Peyer's patch (tissue), 4 donors: ENCODE results near the gene EDIL3. TPM values are rescaled to one million over a fixed set of nuclear protein-coding genes. Genes with fewer than 3 reads are reported as not detected.
"Not testable (repeated sequence)": the region's sequence is repeated elsewhere in the genome, so short reads cannot be mapped to it uniquely, and the experiment has no call there.

ENCODE experiments used
- DNase-seq, 3 donors: peaks; one replicate each; pipeline ENCODE4 v3.0.0-alpha.2; 2017 to 2019
- H3K27ac ChIP-seq, 4 donors: fragments of 200-600 bp; sonication (generic); one replicate each; pipeline ENCODE4 v1.5.1; 2016 to 2019
- H3K27me3 ChIP-seq, 2 donors: fragments of 200-600 bp; sonication (generic); one replicate each; pipeline ENCODE4 v1.5.1; 2019
- H3K36me3 ChIP-seq, 3 donors: fragments of 200-600 bp; sonication (generic); one replicate each; pipeline ENCODE4 v1.5.1; 2016 to 2019
- H3K4me1 ChIP-seq, 4 donors: fragments of 200-600 bp; sonication (generic); one replicate each; pipeline ENCODE4 v1.5.1; 2016 to 2019
- H3K4me3 ChIP-seq, 4 donors: fragments of 200-600 bp; sonication (generic); 1 replicate in 3 of 4; 2 replicates in 1 of 4; pipeline ENCODE4 v1.5.1; 2016 to 2019; ENCODE audit warnings: mild to moderate bottlenecking in 1 of 4
- H3K9me3 ChIP-seq, 4 donors: fragments of 200-600 bp; sonication (generic); one replicate each; pipeline ENCODE4 v1.5.1; 2016 to 2019; ENCODE audit warnings: mild to moderate bottlenecking in 1 of 4
- CTCF ChIP-seq, 6 experiments: fragments of 450-650 bp in 4 of 6; fragments of 200-600 bp in 2 of 6; sonication (generic) in 1 of 6; IDR thresholded peaks; one replicate each; pipeline ENCODE4 v1.5.1; 2017 to 2019; ENCODE audit warnings: antibody characterized with exemption in 6 of 6, mild to moderate bottlenecking in 3 of 6, moderate library complexity in 1 of 6
- POLR2A ChIP-seq, 2 donors: fragments of 450-650 bp; IDR thresholded peaks; one replicate each; pipeline ENCODE4 v1.5.1; 2017; ENCODE audit warnings: antibody characterized with exemption in 2 of 2, mild to moderate bottlenecking in 2 of 2, moderate library complexity in 2 of 2
- total RNA-seq, 4 donors: library from RNA; depleted of rRNA; stranded (reverse); fragments of >200 nt; gene quantifications; one replicate each; pipeline ENCODE4 v1.1.0, GENCODE V29; 2016

Gene EDIL3
- total RNA-seq, 4 donors from 2014 or later = 6.0 to 18.2 (median 6.4) TPM

DNA sequence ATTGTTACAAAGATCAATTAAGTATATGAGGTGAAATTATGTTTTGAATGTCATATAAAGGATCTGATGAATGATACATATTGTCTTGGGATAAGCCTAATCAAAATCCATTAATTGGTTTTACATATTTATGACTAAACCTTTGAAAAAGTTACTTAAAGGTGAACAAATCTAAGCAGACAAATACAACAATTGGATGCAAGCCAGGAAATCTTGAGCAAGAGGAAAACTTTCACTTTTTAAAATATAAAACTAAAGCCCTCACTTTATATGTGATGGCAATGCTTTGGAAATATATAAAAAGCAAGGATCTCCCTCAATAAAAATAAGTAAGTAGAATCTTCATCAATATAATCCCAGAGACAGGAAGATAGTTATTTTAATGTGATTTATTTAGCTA lies 80.1 kb downstream of the EDIL3 start:
- no peaks in the 10 kb centered on the region for H3K4me1 ChIP-seq
- H3K9me3 ChIP-seq = no peaks in the 10 kb centered on the region
- H3K27me3 ChIP-seq = no peaks in the 10 kb centered on the region
- no peaks in the 10 kb centered on the region for H3K36me3 ChIP-seq
- TF ChIP-seq CTCF (IDR thresholded peaks at IDR 0.05) (no peak), POLR2A (IDR thresholded peaks at IDR 0.05) (no peak)
- H3K27ac ChIP-seq = no peak overlapping the region
- no peak for DNase-seq
- no peak overlapping the region for H3K4me3 ChIP-seq

- Histone ChIP-seq H3K9me3 (no peaks in the 10 kb centered on the region), H3K4me3 (no peak overlapping the region), H3K4me1 (no peaks in the 10 kb centered on the region), H3K27me3 (no peaks in the 10 kb centered on the region), H3K27ac (no peak overlapping the region), H3K36me3 (no peaks in the 10 kb centered on the region)
- no peak for DNase-seq
- TF ChIP-seq CTCF (IDR thresholded peaks at IDR 0.05) (no peak), POLR2A (IDR thresholded peaks at IDR 0.05) (no peak)
These were observed 81.4 kb downstream of the EDIL3 start for GRCh38 chr5:84303315-84303714.

GRCh38 chr5:84301535-84301934 lies 83.1 kb downstream of the EDIL3 start:
- H3K36me3 ChIP-seq = no peaks in the 10 kb centered on the region
- no peaks in the 10 kb centered on the region for H3K27me3 ChIP-seq
- no peak overlapping the region for H3K4me3 ChIP-seq
- H3K4me1 ChIP-seq = no peaks in the 10 kb centered on the region
- H3K27ac ChIP-seq = no peak overlapping the region
- no peaks in the 10 kb centered on the region for H3K9me3 ChIP-seq
- TF ChIP-seq POLR2A (IDR thresholded peaks at IDR 0.05) = no peak
- TF ChIP-seq CTCF (IDR thresholded peaks at IDR 0.05) = no peak
- no peak for DNase-seq

GRCh38 chr5:84299959-84300358 lies 84.7 kb downstream of the EDIL3 start:
- TF ChIP-seq CTCF (IDR thresholded peaks at IDR 0.05) (no peak), POLR2A (IDR thresholded peaks at IDR 0.05) (no peak)
- H3K4me3 ChIP-seq = no peak overlapping the region
- no peaks in the 10 kb centered on the region for H3K36me3 ChIP-seq
- no peak for DNase-seq
- H3K9me3 ChIP-seq = no peaks in the 10 kb centered on the region
- H3K27me3 ChIP-seq = no peaks in the 10 kb centered on the region
- H3K4me1 ChIP-seq = no peaks in the 10 kb centered on the region
- H3K27ac ChIP-seq = no peak overlapping the region

DNA sequence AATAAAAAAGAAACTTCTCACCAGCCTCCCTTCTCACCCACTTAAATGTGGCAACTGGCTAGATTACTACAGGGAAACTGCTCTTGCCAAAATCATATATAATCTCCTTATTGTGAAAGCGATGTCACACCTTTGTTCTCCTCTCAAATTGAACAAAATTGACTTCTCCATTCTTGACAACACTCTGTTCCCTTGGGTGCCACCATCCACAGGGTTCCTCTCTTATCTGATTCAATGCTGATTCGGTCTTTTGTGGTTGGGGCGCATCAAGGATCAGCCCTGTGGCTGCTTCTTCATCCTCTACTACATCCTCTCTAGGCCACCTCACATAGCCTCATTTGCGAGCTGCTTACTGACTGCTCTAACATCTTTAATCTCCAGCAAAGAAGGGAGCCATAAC lies 86.1 kb downstream of the EDIL3 start:
- no peaks in the 10 kb centered on the region for H3K4me1 ChIP-seq
- no peak for TF ChIP-seq POLR2A (IDR thresholded peaks at IDR 0.05)
- no peak for TF ChIP-seq CTCF (IDR thresholded peaks at IDR 0.05)
- H3K36me3 ChIP-seq = no peaks in the 10 kb centered on the region
- H3K4me3 ChIP-seq = no peak overlapping the region
- DNase-seq = no peak
- no peaks in the 10 kb centered on the region for H3K27me3 ChIP-seq
- no peaks in the 10 kb centered on the region for H3K9me3 ChIP-seq
- H3K27ac ChIP-seq = no peak overlapping the region

DNA sequence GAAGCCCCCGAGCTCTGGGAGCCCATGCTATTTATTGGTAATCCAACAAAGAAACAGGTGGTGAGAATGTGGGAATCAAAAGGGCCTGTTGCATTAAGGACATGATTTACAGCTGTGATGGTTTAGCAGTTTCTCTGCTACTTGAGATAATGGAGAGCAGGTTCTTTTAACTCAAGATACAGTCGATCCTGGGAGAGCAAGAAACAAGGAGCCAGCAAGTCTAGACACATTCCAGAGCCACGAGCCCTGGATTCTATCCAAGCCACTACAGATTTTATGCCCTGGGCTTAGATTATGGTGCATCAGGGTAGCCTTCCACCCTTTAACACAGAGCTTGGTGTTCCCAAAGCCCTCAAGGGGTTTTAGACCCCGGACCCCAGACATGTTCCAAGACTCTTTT lies 87.0 kb downstream of the EDIL3 start:
- H3K36me3 ChIP-seq, H3K27ac ChIP-seq, DNase-seq, H3K4me1 ChIP-seq, H3K27me3 ChIP-seq, H3K4me3 ChIP-seq, H3K9me3 ChIP-seq: not testable (repeated sequence)
